GM18867 (cell line): ENCODE measurements around the gene ID1.

ENCODE experiments used
- ATAC-seq: cut with Tn5 transposase; IDR thresholded peaks from one replicate; pipeline ENCODE4 v1.9.1; 2021; ENCODE audit warnings: mild to moderate bottlenecking, moderate library complexity; ENCODE audit not compliant: unreplicated experiment

Gene ID1, protein sequence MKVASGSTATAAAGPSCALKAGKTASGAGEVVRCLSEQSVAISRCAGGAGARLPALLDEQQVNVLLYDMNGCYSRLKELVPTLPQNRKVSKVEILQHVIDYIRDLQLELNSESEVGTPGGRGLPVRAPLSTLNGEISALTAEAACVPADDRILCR

GRCh38 chr20:31605031-31605901 lies at the start of gene ID1:
ID1 (plus strand) TSS chr20:31605289; CDS start chr20:31605388, 99 bp downstream.
- ATAC-seq, result peak; percentile 77

GRCh38 chr20:31559704-31560093 lies 45.4 kb upstream of the ID1 start:
- ATAC-seq, result no peak

DNA sequence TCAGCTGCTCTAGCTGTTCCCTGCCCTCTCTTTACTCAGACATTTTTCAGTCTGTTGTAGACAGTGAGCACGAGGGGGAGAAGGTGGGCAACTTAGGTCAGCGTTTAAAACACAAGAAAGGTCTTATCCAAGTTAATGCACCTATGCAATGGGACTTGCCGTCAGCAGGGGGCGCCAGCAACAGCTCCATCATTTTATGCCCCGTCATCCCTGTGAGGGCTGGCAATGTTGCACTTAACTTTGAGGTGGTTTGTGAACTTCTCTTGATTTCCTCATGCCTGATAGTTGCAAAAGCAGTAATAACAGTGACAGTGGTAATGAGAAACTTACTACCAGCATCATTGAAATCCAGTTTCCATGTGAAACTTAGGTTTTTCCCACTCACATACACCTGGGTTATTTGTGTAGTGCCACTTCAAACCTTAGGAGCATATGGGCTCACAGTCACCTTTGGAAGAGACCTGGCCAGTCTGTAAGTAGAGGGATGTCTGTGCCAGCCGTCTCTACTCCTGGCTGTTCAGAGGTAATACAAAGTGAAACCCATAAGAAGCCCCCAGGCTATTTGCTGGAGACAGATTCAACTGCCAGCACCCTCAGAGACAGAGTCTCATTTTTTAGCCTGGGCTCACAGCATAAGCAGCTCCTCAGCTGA lies 44.9 kb upstream of the ID1 start:
- peak; percentile 43 for ATAC-seq

- no peak for ATAC-seq
Observed at GRCh38 chr20:31560746-31561598, 44.1 kb upstream of the ID1 start.

GRCh38 chr20:31562241-31562640 lies 42.8 kb upstream of the ID1 start:
- no peak for ATAC-seq

GRCh38 chr20:31564284-31564683 lies 40.8 kb upstream of the ID1 start:
- no peak for ATAC-seq

DNA sequence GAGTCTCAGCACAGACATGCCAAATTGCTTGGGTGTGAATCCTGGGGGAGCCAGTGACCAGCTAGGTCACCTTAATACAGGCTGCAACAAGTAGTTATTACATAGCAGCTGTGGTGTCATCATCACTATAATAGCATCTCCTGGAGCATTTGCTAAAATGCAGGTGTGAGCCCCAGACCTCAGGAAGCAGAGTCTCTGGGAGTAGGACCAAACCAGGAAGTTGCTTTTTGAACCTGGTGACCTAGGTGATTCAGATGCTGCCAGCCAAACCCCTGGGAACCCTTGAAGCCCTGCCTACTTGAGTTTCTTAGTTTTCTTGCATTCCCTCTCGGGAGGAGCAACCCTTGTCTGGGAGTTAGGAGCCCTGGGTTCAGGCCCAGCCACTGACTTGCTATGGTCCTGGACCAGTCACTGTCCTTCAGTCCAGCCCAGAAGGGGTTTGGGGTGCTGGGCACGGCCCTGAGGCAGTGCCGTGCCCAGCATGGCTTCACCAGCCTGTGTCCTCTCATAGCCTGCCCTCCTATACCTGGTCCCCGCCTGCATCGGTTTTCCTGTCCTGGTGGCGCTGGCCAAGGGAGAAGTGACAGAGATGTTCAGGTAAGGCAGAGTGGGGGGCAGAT lies 39.3 kb upstream of the ID1 start:
- ATAC-seq, result no peak

GRCh38 chr20:31566319-31566657 lies 38.8 kb upstream of the ID1 start:
- no peak for ATAC-seq

DNA sequence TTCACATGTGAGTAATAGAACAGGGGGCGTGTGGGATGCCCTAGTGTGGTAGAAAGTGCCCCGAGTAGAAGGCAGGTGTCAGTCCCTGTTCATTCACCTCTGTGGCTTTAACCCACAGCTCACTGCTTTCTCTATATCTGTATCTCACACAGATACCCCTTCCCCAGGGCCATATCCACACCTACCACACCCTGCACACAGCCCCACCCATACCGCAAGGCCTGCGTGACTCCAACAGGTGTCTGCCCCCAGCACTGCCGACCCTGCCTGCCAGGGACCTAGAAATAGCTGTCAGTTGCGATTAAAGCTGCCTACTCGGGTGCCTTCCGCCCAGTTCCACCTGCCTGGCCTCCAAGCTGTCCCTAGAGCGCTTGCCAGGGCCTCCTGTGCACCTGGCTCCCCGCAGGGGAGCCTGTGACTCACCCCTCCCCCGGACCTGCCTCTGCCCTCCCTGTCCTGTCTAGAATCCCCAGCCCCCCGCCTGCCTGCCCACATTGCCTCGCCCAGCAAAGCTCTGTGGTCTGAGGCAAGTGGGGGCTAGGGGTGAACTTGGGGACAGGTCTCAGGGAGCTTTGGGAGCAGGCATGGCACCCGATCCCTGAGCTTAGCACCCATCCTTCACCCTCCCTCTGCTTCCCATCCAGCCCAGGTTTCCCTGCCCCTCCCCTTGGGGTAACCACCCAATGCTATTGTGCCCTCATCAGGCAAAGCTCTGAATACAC lies 38.3 kb upstream of the ID1 start:
- no peak for ATAC-seq

DNA sequence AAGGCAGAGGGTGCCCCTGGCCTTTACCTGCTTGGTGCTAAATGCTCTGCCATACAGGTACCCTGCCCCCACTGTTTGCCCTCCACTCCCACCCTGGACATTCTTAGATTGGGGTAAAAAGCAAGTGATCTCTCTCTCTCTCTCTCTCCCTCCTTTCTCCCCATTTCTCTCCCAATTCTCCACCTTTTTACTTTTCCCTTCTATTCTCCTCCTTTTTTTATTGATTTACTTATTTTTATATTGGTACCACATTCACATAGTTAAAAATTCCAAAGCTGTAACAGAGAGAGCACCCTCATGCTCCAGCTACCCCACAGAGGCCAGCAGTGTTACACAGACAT lies 37.7 kb upstream of the ID1 start:
- no peak for ATAC-seq

DNA sequence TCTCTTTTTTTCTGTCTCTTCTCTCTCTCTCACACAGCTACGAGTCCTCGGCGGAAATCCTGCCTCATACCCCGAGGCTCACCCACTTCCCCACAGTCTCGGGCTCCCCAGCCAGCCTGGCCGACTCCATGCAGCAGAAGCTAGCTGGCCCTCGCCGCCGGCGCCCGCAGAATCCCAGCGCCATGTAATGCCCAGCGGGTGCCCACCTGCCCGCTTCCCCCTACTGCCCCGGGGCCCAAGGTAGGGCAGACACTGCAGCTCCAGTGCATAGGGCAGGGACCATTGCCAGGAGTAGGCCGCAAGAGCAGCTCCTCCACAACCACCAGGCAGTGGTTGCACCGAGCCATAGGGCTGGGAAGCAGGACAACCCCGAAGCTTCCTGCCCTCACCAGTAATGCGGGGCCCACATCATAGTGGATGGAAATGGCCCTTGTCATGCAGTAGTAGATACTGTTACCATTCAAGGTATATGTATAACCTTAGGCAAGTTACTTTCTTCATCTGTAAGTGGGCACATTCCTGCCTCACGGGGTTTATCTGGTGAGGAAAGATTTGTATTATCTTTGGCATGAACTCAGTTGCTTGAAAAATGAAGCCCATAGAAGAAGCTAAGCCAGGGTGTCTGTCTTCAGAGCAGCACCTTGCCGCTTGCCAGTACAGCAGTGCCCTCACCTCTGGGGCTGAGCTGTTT lies 36.9 kb upstream of the ID1 start:
- no peak for ATAC-seq

- no peak for ATAC-seq
Observed at GRCh38 chr20:31568773-31569162, 36.3 kb upstream of the ID1 start.

DNA sequence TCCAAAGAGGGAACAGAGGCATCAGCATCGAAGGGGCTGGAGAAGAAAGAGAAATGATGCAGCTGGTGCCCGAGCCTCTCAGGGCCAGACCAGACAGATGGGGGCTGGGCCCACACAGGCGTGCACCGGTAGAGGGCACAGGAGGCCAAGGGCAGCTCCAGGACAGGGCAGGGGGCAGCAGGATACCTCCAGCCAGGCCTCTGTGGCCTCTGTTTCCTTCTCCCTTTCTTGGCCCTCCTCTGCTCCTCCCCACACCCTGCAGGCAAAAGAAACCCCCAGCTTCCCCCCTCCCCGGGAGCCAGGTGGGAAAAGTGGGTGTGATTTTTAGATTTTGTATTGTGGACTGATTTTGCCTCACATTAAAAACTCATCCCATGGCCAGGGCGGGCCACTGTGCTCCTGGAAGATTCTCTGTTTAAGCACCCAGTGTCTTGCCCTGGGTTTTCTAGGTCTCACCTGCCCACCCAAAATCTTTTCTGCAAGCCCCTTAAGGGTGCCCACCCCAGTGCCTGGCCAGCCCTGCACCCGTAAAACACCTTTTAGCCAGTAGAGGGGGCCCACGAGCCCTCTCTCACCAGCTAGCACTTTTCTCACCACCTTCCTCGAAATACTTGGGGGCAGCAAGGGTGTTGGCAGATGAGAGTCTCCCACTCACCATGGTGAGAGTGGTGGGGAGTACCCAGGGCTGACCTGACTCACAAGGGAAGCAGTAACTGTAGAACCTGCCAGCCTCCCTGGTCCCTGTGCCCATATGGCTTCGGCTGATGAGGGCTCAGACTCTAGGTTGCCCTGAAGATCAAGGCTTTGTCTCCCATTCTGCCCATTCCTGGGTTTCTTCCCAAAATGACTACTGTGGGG lies 35.7 kb upstream of the ID1 start:
- ATAC-seq, result no peak

- no peak for ATAC-seq
Observed at GRCh38 chr20:31570021-31570463, 35.0 kb upstream of the ID1 start.

- ATAC-seq, result no peak
Observed at GRCh38 chr20:31570735-31571617, 34.1 kb upstream of the ID1 start.

DNA sequence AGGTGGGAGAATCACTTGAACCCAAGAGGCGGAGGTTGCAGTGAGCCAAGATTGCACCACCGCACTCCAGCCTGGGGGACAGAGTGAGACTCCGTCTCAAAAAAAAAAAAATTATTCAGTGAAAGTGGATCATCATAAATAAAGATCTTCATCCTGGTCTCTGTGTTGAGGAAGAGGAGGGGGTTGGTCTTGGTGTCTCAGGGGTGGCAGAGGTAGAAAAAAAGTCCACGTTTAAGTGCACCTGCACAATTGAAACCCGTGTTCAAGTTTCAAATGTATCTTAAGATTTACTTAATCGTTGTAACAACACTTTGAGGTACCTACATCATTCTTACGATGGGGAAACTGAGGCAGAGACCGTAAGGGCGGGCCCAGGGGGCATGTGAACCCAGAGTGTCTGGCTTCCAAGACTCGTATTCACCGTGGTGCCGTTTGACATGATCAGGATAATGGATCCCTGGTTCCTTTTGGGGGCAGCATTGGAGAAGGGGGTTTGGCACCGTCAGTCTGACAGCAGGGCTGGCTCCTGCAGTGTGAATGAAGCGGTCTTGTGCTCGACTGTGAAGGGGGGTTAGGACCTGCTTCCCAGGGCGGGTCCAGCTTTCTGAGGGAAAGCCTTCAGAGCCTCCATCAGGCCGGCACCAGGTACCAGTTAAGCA lies 32.9 kb upstream of the ID1 start:
- no peak for ATAC-seq
